Tibial nerve (tissue), 4 donors: ENCODE measurements around the gene NUDT6. TPM values are rescaled to one million over a fixed set of nuclear protein-coding genes. Genes with fewer than 3 reads are reported as not detected.
A peak's percentile ranks its signal among the peaks of the same experiment; 100 is the strongest.

Experiments
- DNase-seq, 2 donors: peaks; one replicate each; pipeline ENCODE4 v3.0.0-alpha.2; 2019; ENCODE audit warnings: low spot score in 2 of 2
- H3K27ac ChIP-seq, 4 donors: fragments of 200-600 bp; sonication (generic) in 3 of 4; one replicate each; pipeline ENCODE4 v1.5.1; 2017 to 2019; ENCODE audit warnings: mild to moderate bottlenecking in 1 of 4
- H3K27me3 ChIP-seq, 2 donors: fragments of 200-600 bp; sonication (generic) in 1 of 2; one replicate each; pipeline versions ENCODE4 v1.5.1 to v1.6.0; 2017 to 2019
- H3K36me3 ChIP-seq, 3 donors: fragments of 200-600 bp; sonication (generic); one replicate each; pipeline ENCODE4 v1.5.1; 2018 to 2019
- H3K4me1 ChIP-seq, 4 donors: fragments of 200-600 bp; sonication (generic) in 3 of 4; one replicate each; pipeline ENCODE4 v1.5.1; 2017 to 2019
- H3K4me3 ChIP-seq, 4 donors: fragments of 200-600 bp; sonication (generic) in 3 of 4; one replicate each; pipeline ENCODE4 v1.5.1; 2017 to 2019; ENCODE audit warnings: mild to moderate bottlenecking in 1 of 4, moderate library complexity in 1 of 4
- H3K9me3 ChIP-seq, 4 donors: fragments of 200-600 bp; sonication (generic) in 3 of 4; one replicate each; pipeline ENCODE4 v1.5.1; 2017 to 2019
- EP300 ChIP-seq, 2 donors: sonication (generic); formaldehyde crosslinking; IDR thresholded peaks; one replicate each; pipeline ENCODE4 v1.6.1; 2017; ENCODE audit warnings: antibody characterized with exemption in 2 of 2, mild to moderate bottlenecking in 1 of 2
- POLR2A ChIP-seq, 2 donors: fragments of 450-650 bp; IDR thresholded peaks; one replicate each; pipeline ENCODE4 v1.6.1; 2017; ENCODE audit warnings: antibody characterized with exemption in 2 of 2, mild to moderate bottlenecking in 2 of 2, moderate library complexity in 2 of 2
- WGBS, 2 donors: methylation state at CpG; one replicate each; pipeline ENCODE4 v1.1.5; 2018; 5-methylcytosine and 5-hydroxymethylcytosine counted together
- total RNA-seq, 4 donors: library from RNA; depleted of rRNA; stranded (reverse); fragments of >200 nt; gene quantifications; one replicate each; pipeline ENCODE4 v1.1.0, GENCODE V29; 2016
- TF ChIP-seq, protein P1 (sequence below), 5 experiments: fragments of 200-600 bp in 3 of 5; fragments of 450-650 bp in 2 of 5; sonication (generic) in 3 of 5; IDR thresholded peaks; one replicate each; pipeline ENCODE4 v1.5.1; 2016 to 2019; ENCODE audit warnings: antibody characterized with exemption in 5 of 5, mild to moderate bottlenecking in 3 of 5, moderate library complexity in 2 of 5

NUDT6 gene
- total RNA-seq, 4 donors from 2014 or later, result 8.7 to 20.1 (median 11.0) TPM

GRCh38 chr4:122896270-122896669 is 26.1 kb downstream of the NUDT6 start:
- no peaks in the 10 kb centered on the region for H3K9me3 ChIP-seq
- H3K27ac ChIP-seq, result peak overlapping the region in 2 of 4 donors; percentile 19 to 45
- 28 to 44% methylated on average over 1 of the region's 1 CpG for WGBS, 2 donors
- H3K4me1 ChIP-seq, result peaks cover 0 to 52% (median 8%) of the 10 kb centered on the region in 4 donors
- H3K36me3 ChIP-seq, result peaks cover 0 to 23% (median 0%) of the 10 kb centered on the region in 3 donors
- H3K27me3 ChIP-seq, result no peaks in the 10 kb centered on the region
- DNase-seq, result no peak
- TF ChIP-seq, protein P1, sequence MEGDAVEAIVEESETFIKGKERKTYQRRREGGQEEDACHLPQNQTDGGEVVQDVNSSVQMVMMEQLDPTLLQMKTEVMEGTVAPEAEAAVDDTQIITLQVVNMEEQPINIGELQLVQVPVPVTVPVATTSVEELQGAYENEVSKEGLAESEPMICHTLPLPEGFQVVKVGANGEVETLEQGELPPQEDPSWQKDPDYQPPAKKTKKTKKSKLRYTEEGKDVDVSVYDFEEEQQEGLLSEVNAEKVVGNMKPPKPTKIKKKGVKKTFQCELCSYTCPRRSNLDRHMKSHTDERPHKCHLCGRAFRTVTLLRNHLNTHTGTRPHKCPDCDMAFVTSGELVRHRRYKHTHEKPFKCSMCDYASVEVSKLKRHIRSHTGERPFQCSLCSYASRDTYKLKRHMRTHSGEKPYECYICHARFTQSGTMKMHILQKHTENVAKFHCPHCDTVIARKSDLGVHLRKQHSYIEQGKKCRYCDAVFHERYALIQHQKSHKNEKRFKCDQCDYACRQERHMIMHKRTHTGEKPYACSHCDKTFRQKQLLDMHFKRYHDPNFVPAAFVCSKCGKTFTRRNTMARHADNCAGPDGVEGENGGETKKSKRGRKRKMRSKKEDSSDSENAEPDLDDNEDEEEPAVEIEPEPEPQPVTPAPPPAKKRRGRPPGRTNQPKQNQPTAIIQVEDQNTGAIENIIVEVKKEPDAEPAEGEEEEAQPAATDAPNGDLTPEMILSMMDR (IDR thresholded peaks at IDR 0.05), result no peak
- TF ChIP-seq EP300 (IDR thresholded peaks at IDR 0.05), result no peak
- TF ChIP-seq POLR2A (IDR thresholded peaks at IDR 0.05), result no peak
- no peak overlapping the region for H3K4me3 ChIP-seq

DNA sequence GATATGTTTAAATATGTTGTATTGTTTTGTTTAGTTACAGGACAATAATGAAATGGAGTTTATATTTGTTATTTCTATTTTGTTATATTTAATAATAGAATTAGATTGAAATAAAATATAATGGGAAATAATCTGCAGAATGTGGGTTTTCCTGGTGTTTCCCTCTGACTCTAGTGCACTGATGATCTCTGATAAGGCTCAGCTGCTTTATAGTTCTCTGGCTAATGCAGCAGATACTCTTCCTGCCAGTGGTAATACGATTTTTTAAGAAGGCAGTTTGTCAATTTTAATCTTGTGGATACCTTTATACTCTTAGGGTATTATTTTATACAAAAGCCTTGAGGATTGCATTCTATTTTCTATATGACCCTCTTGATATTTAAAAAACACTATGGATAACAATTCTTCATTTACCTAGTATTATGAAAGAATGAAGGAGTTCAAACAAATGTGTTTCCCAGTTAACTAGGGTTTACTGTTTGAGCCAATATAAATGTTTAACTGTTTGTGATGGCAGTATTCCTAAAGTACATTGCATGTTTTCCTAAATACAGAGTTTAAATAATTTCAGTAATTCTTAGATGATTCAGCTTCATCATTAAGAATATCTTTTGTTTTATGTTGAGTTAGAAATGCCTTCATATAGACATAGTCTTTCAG is 26.9 kb downstream of the NUDT6 start:
- peaks cover 0 to 48% (median 8%) of the 10 kb centered on the region in 4 donors for H3K4me1 ChIP-seq
- H3K36me3 ChIP-seq, result peaks cover 0 to 23% (median 0%) of the 10 kb centered on the region in 3 donors
- no peaks in the 10 kb centered on the region for H3K9me3 ChIP-seq
- no peak overlapping the region for H3K4me3 ChIP-seq
- H3K27ac ChIP-seq, result peak overlapping the region in 2 of 4 donors; percentile 19 to 45
- no peaks in the 10 kb centered on the region for H3K27me3 ChIP-seq
- DNase-seq, result no peak
- 30 to 37% methylated on average over 1 of the region's 1 CpG for WGBS, 2 donors
- TF ChIP-seq, protein P1 (IDR thresholded peaks at IDR 0.05), result no peak
- TF ChIP-seq POLR2A (IDR thresholded peaks at IDR 0.05) (no peak), EP300 (IDR thresholded peaks at IDR 0.05) (no peak)

GRCh38 chr4:122894827-122895226 is 27.6 kb downstream of the NUDT6 start:
- no peaks in the 10 kb centered on the region for H3K27me3 ChIP-seq
- peaks cover 0 to 23% (median 0%) of the 10 kb centered on the region in 3 donors for H3K36me3 ChIP-seq
- 69 to 81% methylated on average over 3 of the region's 3 CpGs for WGBS, 2 donors
- TF ChIP-seq EP300 (IDR thresholded peaks at IDR 0.05) (no peak), POLR2A (IDR thresholded peaks at IDR 0.05) (no peak)
- TF ChIP-seq, protein P1 (IDR thresholded peaks at IDR 0.05), result no peak
- no peak overlapping the region for H3K4me3 ChIP-seq
- no peak for DNase-seq
- peaks cover 0 to 50% (median 8%) of the 10 kb centered on the region in 4 donors for H3K4me1 ChIP-seq
- peak overlapping the region in 1 of 4 donors; percentile 6 for H3K27ac ChIP-seq
- H3K9me3 ChIP-seq, result no peaks in the 10 kb centered on the region

- Histone ChIP-seq H3K27ac (peak overlapping the region in 2 of 4 donors; percentile 26 to 59), H3K27me3 (no peaks in the 10 kb centered on the region), H3K9me3 (no peaks in the 10 kb centered on the region), H3K36me3 (peaks cover 0 to 48% (median 0%) of the 10 kb centered on the region in 3 donors), H3K4me1 (peaks cover 0 to 21% (median under 1%) of the 10 kb centered on the region in 4 donors), H3K4me3 (no peak overlapping the region)
- no peak for DNase-seq
- TF ChIP-seq, protein P1 (IDR thresholded peaks at IDR 0.05), result no peak
- TF ChIP-seq EP300 (IDR thresholded peaks at IDR 0.05), result no peak
- TF ChIP-seq POLR2A (IDR thresholded peaks at IDR 0.05), result no peak
- WGBS, 2 donors, result 59 to 79% methylated on average over 2 of the region's 2 CpGs
These were observed 32.1 kb downstream of the NUDT6 start for GRCh38 chr4:122890147-122890795.

GRCh38 chr4:122889726-122890125 is 32.7 kb downstream of the NUDT6 start:
- no peak for DNase-seq
- Histone ChIP-seq H3K4me1 (peaks cover 0 to 17% (median 0%) of the 10 kb centered on the region in 4 donors), H3K9me3 (no peaks in the 10 kb centered on the region), H3K4me3 (no peak overlapping the region), H3K27me3 (no peaks in the 10 kb centered on the region), H3K27ac (peak overlapping the region in 2 of 4 donors; percentile 26 to 59), H3K36me3 (peaks cover 0 to 48% (median 0%) of the 10 kb centered on the region in 3 donors)
- TF ChIP-seq, protein P1 (IDR thresholded peaks at IDR 0.05), result no peak
- WGBS, 2 donors, result 49 to 66% methylated on average over 1 of the region's 1 CpG
